Measurements from ENCODE around the gene CTXND2.
A peak's percentile ranks its signal among the peaks of the same experiment; 100 is the strongest.
"Not testable (repeated sequence)": the region's sequence is repeated elsewhere in the genome, so short reads cannot be mapped to it uniquely, and the experiment has no call there.

CTXND2 gene

DNA sequence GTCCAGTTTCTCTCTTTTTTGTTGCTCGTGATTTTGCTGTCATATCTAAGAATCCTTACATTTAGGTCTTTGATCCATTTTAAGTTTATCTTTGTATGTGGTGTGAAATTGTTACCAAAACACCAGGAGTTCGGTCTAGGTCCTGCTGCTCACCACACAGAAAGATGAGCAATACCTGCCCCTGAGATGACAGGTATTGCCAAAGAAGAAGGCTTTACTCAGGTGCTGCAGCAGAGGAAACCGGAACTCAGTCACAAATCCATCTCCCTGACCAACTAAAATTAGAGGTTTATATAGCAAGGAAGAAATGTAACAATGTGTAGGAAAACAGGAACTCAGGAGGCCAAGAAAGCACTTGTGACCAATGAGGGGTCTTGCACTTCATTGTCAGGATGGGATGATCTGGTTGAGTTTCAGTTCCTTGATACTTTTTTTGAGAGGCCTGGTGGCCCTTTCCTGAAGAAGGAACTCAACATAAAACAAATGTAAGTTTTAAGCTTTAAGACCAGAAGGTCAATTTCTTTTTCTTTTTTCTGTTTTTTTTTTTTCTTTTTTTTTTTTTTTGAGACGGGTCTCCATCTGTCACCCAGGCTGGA lies 22.7 kb downstream of the CTXND2 start:
- FAIRE-seq (no peak), DNase-seq (ENCODE audit: insufficient read length, low spot score) (no peak)
- no peak for TF ChIP-seq POLR2AphosphoS5 (IDR thresholded peaks at IDR 0.05; ENCODE audit: low read depth, low read length)
- TF ChIP-seq SPI1 (IDR thresholded peaks at IDR 0.05; ENCODE audit: low read depth, low read length), result peak; percentile 32

DNA sequence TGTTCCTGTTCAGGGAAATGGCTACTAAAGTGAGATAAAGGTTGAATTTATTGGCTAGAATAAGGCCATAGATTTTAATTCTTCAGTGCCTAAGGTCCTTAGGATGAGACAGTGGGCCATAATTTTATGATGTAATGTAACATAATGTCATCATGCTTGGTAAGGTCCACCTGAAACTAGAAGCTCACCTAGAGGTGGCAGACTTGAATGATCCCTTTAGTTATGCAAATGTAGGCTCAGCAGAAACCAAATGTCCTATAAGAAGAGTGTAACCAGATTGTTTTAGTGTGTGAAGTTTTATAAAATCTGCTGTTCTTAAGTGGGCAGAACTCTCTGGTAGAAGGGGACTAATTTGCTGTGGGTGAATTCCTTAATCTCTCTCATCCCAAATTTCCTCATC lies 25.7 kb downstream of the CTXND2 start:
- no peak for FAIRE-seq
- DNase-seq (ENCODE audit: insufficient read length, low spot score), result no peak
- no peak for TF ChIP-seq SPI1 (IDR thresholded peaks at IDR 0.05; ENCODE audit: low read depth, low read length)

DNA sequence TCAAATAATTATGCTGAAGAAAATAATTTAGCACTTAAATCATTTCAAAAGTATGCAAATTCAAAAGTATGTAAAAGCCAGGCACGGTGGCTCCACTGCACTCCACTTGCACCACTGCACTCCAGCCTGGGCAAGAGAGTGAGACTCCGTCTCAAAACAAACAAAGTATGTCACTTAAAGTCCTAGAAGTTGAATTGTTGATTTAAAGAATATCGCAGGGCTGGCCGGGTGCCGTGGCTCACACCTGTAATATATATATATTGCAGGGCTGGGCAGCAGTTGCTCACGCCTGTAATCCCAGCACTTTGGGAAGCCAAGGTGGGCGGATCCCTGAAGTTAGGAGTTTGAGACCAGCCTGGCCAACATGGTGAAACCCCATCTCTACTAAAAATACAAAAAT lies 30.5 kb downstream of the CTXND2 start:
- FAIRE-seq (no peak), DNase-seq (ENCODE audit: insufficient read length, low spot score) (no peak)
- TF ChIP-seq POLR2AphosphoS5 (IDR thresholded peaks at IDR 0.05; ENCODE audit: low read depth, low read length) (no peak), POLR2A (IDR thresholded peaks at IDR 0.05; ENCODE audit: low read depth, low read length) (no peak), PAX5 (IDR thresholded peaks at IDR 0.05; ENCODE audit: insufficient read depth, low read length, severe bottlenecking) (no peak), POU2F2 (IDR thresholded peaks at IDR 0.05; ENCODE audit: low read depth, low read length) (no peak), SPI1 (IDR thresholded peaks at IDR 0.05; ENCODE audit: low read depth, low read length) (no peak), TAF1 (IDR thresholded peaks at IDR 0.05; ENCODE audit: low read depth, low read length) (no peak)

DNA sequence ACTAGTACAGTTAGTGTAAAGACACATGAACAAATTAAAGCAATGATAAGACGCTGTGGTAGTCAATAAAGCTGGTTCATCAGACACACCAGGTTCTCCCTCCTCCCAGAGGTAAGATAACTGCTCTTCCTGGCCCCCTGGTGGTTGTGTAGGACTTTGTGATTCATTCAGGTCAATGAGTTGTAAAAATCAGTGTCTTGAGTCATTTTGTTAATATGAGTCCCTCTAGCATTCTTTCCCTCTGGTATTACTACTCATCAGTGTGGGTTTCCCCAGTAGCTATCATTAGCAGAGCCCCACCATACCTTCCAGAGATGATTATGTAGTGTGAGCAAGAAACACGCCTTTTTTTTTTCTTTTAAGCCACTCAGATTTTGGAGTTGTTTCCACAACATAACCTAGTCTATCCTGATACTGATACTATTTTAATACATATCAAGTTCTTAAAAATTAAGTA lies 35.6 kb downstream of the CTXND2 start:
- FAIRE-seq (peak; percentile 87), DNase-seq (ENCODE audit: insufficient read length, low spot score) (peak; percentile 50)
- TF ChIP-seq TAF1 (IDR thresholded peaks at IDR 0.05; ENCODE audit: low read depth, low read length) (no peak), POLR2AphosphoS5 (IDR thresholded peaks at IDR 0.05; ENCODE audit: low read depth, low read length) (no peak), POLR2A (IDR thresholded peaks at IDR 0.05; ENCODE audit: low read depth, low read length) (no peak), PAX5 (IDR thresholded peaks at IDR 0.05; ENCODE audit: insufficient read depth, low read length, severe bottlenecking) (no peak), SPI1 (IDR thresholded peaks at IDR 0.05; ENCODE audit: low read depth, low read length) (no peak), POU2F2 (IDR thresholded peaks at IDR 0.05; ENCODE audit: low read depth, low read length) (no peak)

DNA sequence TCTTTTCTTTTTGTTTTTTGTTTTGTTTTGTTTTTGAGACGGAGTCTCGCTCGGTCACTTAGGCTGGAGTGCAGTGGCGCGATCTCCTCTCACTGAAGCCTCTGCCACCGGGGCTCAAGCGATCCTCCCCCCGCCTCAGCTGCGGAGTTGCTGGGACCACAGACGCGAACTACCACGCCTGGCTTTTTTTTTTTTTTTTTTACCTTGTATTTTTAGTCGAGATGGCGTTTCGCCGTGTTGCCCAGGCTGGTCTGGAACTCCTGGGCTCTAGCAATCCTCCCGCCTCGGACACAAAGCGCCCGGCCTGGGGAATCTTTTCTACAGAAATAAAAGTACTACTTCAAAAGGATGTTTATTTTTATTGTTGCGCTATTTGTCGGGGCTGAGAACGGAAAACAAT lies 38.1 kb downstream of the CTXND2 start:
- TF ChIP-seq PAX5 (IDR thresholded peaks at IDR 0.05; ENCODE audit: insufficient read depth, low read length, severe bottlenecking), result no peak
- TF ChIP-seq POLR2A (IDR thresholded peaks at IDR 0.05; ENCODE audit: low read depth, low read length), result no peak
- no peak for TF ChIP-seq POU2F2 (IDR thresholded peaks at IDR 0.05; ENCODE audit: low read depth, low read length)
- TF ChIP-seq TAF1 (IDR thresholded peaks at IDR 0.05; ENCODE audit: low read depth, low read length), result no peak
- no peak for TF ChIP-seq POLR2AphosphoS5 (IDR thresholded peaks at IDR 0.05; ENCODE audit: low read depth, low read length)
- no peak for TF ChIP-seq SPI1 (IDR thresholded peaks at IDR 0.05; ENCODE audit: low read depth, low read length)
- no peak for DNase-seq (ENCODE audit: insufficient read length, low spot score)
- no peak for FAIRE-seq

- DNase-seq (ENCODE audit: insufficient read length, low spot score) (peak; percentile 71), FAIRE-seq (peak; percentile 98)
- TF ChIP-seq POU2F2 (IDR thresholded peaks at IDR 0.05; ENCODE audit: low read depth, low read length) (no peak), POLR2A (IDR thresholded peaks at IDR 0.05; ENCODE audit: low read depth, low read length) (0 out of 2 replicates have a peak, but pooled peaks have one; percentile 24), SPI1 (IDR thresholded peaks at IDR 0.05; ENCODE audit: low read depth, low read length) (peak; percentile 58), TAF1 (IDR thresholded peaks at IDR 0.05; ENCODE audit: low read depth, low read length) (peak; percentile 34; the same call in 1 of the 2 replicates), POLR2AphosphoS5 (IDR thresholded peaks at IDR 0.05; ENCODE audit: low read depth, low read length) (peak; percentile 46; the same call in 1 of the 2 replicates)
These were observed 39.3 kb downstream of the CTXND2 start, which contains the start of gene SETDB1 for GRCh38 chr1:150926097-150926741. Gene SETDB1, plus strand, starts transcription at chr1:150926363. Its CDS starts 1,352 bp downstream, at chr1:150927715.

- FAIRE-seq (no peak), DNase-seq (ENCODE audit: insufficient read length, low spot score) (no peak)
- TF ChIP-seq POU2F2 (IDR thresholded peaks at IDR 0.05; ENCODE audit: low read depth, low read length) (no peak), PAX5 (IDR thresholded peaks at IDR 0.05; ENCODE audit: insufficient read depth, low read length, severe bottlenecking) (no peak), POLR2AphosphoS5 (IDR thresholded peaks at IDR 0.05; ENCODE audit: low read depth, low read length) (no peak), TAF1 (IDR thresholded peaks at IDR 0.05; ENCODE audit: low read depth, low read length) (no peak), POLR2A (IDR thresholded peaks at IDR 0.05; ENCODE audit: low read depth, low read length) (no peak)
These were observed 40.7 kb downstream of the CTXND2 start for GRCh38 chr1:150927624-150928023.

GRCh38 chr1:150928286-150928685 lies 41.4 kb downstream of the CTXND2 start:
- TF ChIP-seq POLR2AphosphoS5 (IDR thresholded peaks at IDR 0.05; ENCODE audit: low read depth, low read length) (no peak), SPI1 (IDR thresholded peaks at IDR 0.05; ENCODE audit: low read depth, low read length) (no peak), POLR2A (IDR thresholded peaks at IDR 0.05; ENCODE audit: low read depth, low read length) (no peak), PAX5 (IDR thresholded peaks at IDR 0.05; ENCODE audit: insufficient read depth, low read length, severe bottlenecking) (no peak), POU2F2 (IDR thresholded peaks at IDR 0.05; ENCODE audit: low read depth, low read length) (no peak), TAF1 (IDR thresholded peaks at IDR 0.05; ENCODE audit: low read depth, low read length) (no peak)
- DNase-seq (ENCODE audit: insufficient read length, low spot score) (no peak), FAIRE-seq (no peak)

- not testable (repeated sequence) for FAIRE-seq; DNase-seq (ENCODE audit: insufficient read length, low spot score)
These were observed 41.8 kb downstream of the CTXND2 start for GRCh38 chr1:150928775-150929174.

DNA sequence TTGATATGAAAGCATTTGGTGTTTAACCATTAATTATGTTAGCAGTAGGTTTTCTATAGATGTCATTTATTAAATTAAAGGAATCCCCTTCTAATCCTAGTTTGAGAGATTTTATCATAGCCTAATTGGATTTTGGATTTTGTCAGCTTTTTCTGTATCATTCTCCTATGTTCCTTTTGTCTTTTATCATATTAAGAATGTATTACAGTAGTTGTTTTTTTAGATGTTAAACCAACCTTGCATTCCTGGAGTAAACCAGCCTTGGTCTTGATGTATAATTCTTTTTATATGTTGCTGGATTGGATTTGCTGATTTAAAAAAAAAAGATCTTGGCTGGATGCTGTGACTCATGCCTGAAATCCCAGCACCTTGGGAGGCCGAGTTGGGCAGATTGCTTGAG lies 44.8 kb downstream of the CTXND2 start:
- TF ChIP-seq PAX5 (IDR thresholded peaks at IDR 0.05; ENCODE audit: insufficient read depth, low read length, severe bottlenecking), result no peak
- TF ChIP-seq POU2F2 (IDR thresholded peaks at IDR 0.05; ENCODE audit: low read depth, low read length), result no peak
- TF ChIP-seq POLR2AphosphoS5 (IDR thresholded peaks at IDR 0.05; ENCODE audit: low read depth, low read length), result no peak
- no peak for TF ChIP-seq SPI1 (IDR thresholded peaks at IDR 0.05; ENCODE audit: low read depth, low read length)
- TF ChIP-seq TAF1 (IDR thresholded peaks at IDR 0.05; ENCODE audit: low read depth, low read length), result no peak
- no peak for TF ChIP-seq POLR2A (IDR thresholded peaks at IDR 0.05; ENCODE audit: low read depth, low read length)

More for the DNA sequence above, 44.8 kb downstream of the CTXND2 start:
- no peak for FAIRE-seq
- DNase-seq (ENCODE audit: insufficient read length, low spot score), result no peak
